ENCODE measurements around the gene SLC25A21.

SLC25A21 gene

GRCh38 chr14:37140176-37140575, 32.2 kb downstream of the SLC25A21 start:
- no peak for FAIRE-seq

- peak; percentile 38 for FAIRE-seq
These were observed 32.7 kb downstream of the SLC25A21 start for GRCh38 chr14:37139710-37140109.

GRCh38 chr14:37138898-37139297, 33.5 kb downstream of the SLC25A21 start:
- FAIRE-seq, result peak; percentile 13

GRCh38 chr14:37133284-37133913, 39.0 kb downstream of the SLC25A21 start:
- no peak for FAIRE-seq

GRCh38 chr14:37131205-37131604, 41.2 kb downstream of the SLC25A21 start:
- no peak for FAIRE-seq

- no peak for FAIRE-seq
These were observed 43.4 kb downstream of the SLC25A21 start for GRCh38 chr14:37129047-37129446.

- no peak for FAIRE-seq
These were observed 47.8 kb downstream of the SLC25A21 start for GRCh38 chr14:37124614-37125013.

GRCh38 chr14:37122919-37123639, 49.3 kb downstream of the SLC25A21 start:
- no peak for FAIRE-seq

GRCh38 chr14:37122288-37122687, 50.1 kb downstream of the SLC25A21 start:
- FAIRE-seq, result no peak

GRCh38 chr14:37118673-37119366, 53.6 kb downstream of the SLC25A21 start:
- no peak for FAIRE-seq

- FAIRE-seq, result peak; percentile 30
These were observed 55.2 kb downstream of the SLC25A21 start for GRCh38 chr14:37116933-37117849.

GRCh38 chr14:37115406-37115805, 57.0 kb downstream of the SLC25A21 start:
- FAIRE-seq, result no peak

GRCh38 chr14:37114559-37114958, 57.8 kb downstream of the SLC25A21 start:
- FAIRE-seq, result no peak

GRCh38 chr14:37114002-37114401, 58.4 kb downstream of the SLC25A21 start:
- FAIRE-seq, result no peak

- FAIRE-seq, result no peak
These were observed 74.3 kb downstream of the SLC25A21 start for GRCh38 chr14:37098132-37098531.

GRCh38 chr14:37094502-37094901, 77.9 kb downstream of the SLC25A21 start:
- no peak for FAIRE-seq

GRCh38 chr14:37093364-37093763, 79.0 kb downstream of the SLC25A21 start:
- no peak for FAIRE-seq

GRCh38 chr14:37091651-37092050, 80.8 kb downstream of the SLC25A21 start:
- no peak for FAIRE-seq

- no peak for FAIRE-seq
These were observed 82.4 kb downstream of the SLC25A21 start for GRCh38 chr14:37090026-37090425.

GRCh38 chr14:37089410-37089809, 83.0 kb downstream of the SLC25A21 start:
- FAIRE-seq, result no peak

- no peak for FAIRE-seq
These were observed 83.8 kb downstream of the SLC25A21 start for GRCh38 chr14:37088356-37089215.

GRCh38 chr14:37087520-37087919, 84.9 kb downstream of the SLC25A21 start:
- FAIRE-seq, result no peak

Measured in islet of Langerhans (tissue), 1 donor.